Gastrocnemius medialis (tissue), 4 donors: Measurements from ENCODE around the gene CDK3. TPM values are rescaled to one million over a fixed set of nuclear protein-coding genes. Genes with fewer than 3 reads are reported as not detected.
A peak's percentile ranks its signal among the peaks of the same experiment; 100 is the strongest.

Experiments used
- ATAC-seq, 2 donors: fragments of 150-250 bp; one replicate each; pipeline ENCODE4 v1.9.1; 2016
- DNase-seq, 2 donors: peaks; one replicate each; pipeline ENCODE4 v3.0.0-alpha.2; 2019
- H3K27ac ChIP-seq, 4 donors: fragments of 200-600 bp; sonication (generic); 1 replicate in 1 of 4; 2 replicates in 3 of 4; pipeline ENCODE4 v1.5.1; 2016 to 2018; ENCODE audit warnings: mild to moderate bottlenecking in 2 of 4, moderate library complexity in 1 of 4
- H3K27me3 ChIP-seq, 3 donors: fragments of 200-600 bp; sonication (generic) in 2 of 3; 1 replicate in 1 of 3; 2 replicates in 2 of 3; pipeline versions ENCODE4 v1.5.1 to v1.6.0; 2016 to 2019; ENCODE audit warnings: mild to moderate bottlenecking in 1 of 3, moderate library complexity in 1 of 3
- H3K36me3 ChIP-seq, 2 donors: fragments of 200-600 bp; sonication (generic) in 1 of 2; one replicate each; pipeline ENCODE4 v1.5.1; 2017 to 2018
- H3K4me1 ChIP-seq, 2 donors: fragments of 200-600 bp; sonication (generic) in 1 of 2; one replicate each; pipeline ENCODE4 v1.5.1; 2016 to 2017; ENCODE audit warnings: mild to moderate bottlenecking in 2 of 2
- H3K4me3 ChIP-seq, 4 donors: fragments of 200-600 bp; sonication (generic) in 3 of 4; 1 replicate in 1 of 4; 2 replicates in 3 of 4; pipeline ENCODE4 v1.5.1; 2016 to 2019; ENCODE audit warnings: mild to moderate bottlenecking in 2 of 4
- H3K9me3 ChIP-seq, 3 donors: fragments of 200-600 bp; sonication (generic) in 2 of 3; 1 replicate in 1 of 3; 2 replicates in 2 of 3; pipeline ENCODE4 v1.5.1; 2016 to 2019
- POLR2A ChIP-seq, 2 donors: fragments of 450-650 bp; IDR thresholded peaks; one replicate each; pipeline ENCODE4 v1.6.1; 2017; ENCODE audit warnings: antibody characterized with exemption in 2 of 2, mild to moderate bottlenecking in 2 of 2, moderate library complexity in 2 of 2
- in situ Hi-C, 4 donors: fragments of 200-750 bp; cut with MboI; loops; one replicate each; pipeline versions ENCODE4 v1.15.0 to v1.8.0; 2017; ENCODE audit warnings: low sequenced_read_pairs in 4 of 4
- intact Hi-C: fragments of 100-400 bp; cut with DNase I; formaldehyde crosslinking; loops from one replicate; pipeline ENCODE4 v1.15.1; 2023; ENCODE audit warnings: low total_unique reads
- total RNA-seq, 4 donors: library from RNA; depleted of rRNA; stranded (reverse); fragments of >200 nt; gene quantifications; one replicate each; pipeline versions ENCODE4 v1.1.0 to v1.2.3, GENCODE V29; 2016
- TF ChIP-seq, protein P1 (sequence below), 5 experiments: fragments of 450-650 bp in 3 of 5; fragments of 200-600 bp in 2 of 5; sonication (generic) in 2 of 5; IDR thresholded peaks in 4 of 5; conservative IDR thresholded peaks in 1 of 5; 1 replicate in 4 of 5; 2 replicates in 1 of 5; pipeline ENCODE4 v1.5.1; 2016 to 2019; ENCODE audit warnings: antibody characterized with exemption in 5 of 5, mild to moderate bottlenecking in 3 of 5, moderate library complexity in 3 of 5

CDK3 gene
- total RNA-seq, 4 donors from 2014 or later, result 0.33 to 1.8 (median 1.1) TPM

DNA sequence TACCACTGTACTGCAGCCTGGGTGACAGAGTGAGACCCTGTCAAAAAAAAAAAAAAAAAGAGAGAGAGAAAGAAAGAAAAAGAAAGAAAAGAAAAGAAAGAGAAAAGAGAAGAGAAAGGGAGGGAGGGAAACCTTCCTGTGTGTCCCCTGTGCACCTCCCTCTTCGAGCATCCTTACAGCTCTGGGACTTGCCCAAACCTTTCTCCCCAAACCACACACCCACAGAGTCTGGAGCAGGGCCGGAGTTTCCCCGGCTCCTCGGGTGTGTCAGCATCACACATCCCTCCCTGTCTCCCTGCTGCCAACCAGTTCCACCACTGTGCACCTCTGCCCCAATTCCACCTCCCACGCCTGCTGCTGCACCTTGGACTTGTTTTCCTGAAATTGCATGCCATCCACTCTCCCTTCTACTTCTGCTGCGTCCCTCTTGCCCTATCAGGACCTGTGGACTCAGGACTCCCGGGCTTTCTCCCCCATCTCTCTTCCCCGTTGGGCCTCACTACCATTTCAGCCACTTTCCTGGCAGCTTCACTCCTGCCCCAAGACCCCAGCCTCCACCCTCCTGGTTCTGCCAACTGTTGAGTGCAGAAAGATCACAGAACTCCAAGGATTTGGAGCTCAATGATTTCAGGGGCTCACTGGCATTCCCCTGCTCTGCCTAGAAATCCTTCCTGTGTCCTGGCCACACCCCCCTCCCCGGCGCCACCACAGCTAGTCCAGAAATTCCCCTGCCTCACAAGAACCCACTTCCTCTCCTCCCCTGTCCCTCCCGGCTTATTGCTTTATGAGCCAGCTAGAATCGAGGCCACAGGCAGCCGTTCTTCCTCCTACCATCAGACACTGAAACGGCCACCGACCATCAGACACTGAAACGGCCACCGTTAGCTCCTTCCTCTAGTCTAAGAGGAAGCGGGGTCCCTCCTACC lies 3.7 kb upstream of the CDK3 start:
- H3K36me3 ChIP-seq, result peaks cover 0 to 7% of the 10 kb centered on the region in 2 donors
- TF ChIP-seq, protein P1, sequence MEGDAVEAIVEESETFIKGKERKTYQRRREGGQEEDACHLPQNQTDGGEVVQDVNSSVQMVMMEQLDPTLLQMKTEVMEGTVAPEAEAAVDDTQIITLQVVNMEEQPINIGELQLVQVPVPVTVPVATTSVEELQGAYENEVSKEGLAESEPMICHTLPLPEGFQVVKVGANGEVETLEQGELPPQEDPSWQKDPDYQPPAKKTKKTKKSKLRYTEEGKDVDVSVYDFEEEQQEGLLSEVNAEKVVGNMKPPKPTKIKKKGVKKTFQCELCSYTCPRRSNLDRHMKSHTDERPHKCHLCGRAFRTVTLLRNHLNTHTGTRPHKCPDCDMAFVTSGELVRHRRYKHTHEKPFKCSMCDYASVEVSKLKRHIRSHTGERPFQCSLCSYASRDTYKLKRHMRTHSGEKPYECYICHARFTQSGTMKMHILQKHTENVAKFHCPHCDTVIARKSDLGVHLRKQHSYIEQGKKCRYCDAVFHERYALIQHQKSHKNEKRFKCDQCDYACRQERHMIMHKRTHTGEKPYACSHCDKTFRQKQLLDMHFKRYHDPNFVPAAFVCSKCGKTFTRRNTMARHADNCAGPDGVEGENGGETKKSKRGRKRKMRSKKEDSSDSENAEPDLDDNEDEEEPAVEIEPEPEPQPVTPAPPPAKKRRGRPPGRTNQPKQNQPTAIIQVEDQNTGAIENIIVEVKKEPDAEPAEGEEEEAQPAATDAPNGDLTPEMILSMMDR (IDR thresholded peaks at IDR 0.05 in 4 of 5, conservative IDR thresholded peaks at IDR 0.05 in 1 of 5), result no peak
- TF ChIP-seq POLR2A (IDR thresholded peaks at IDR 0.05), result no peak
- no peak overlapping the region for H3K27ac ChIP-seq
- intact Hi-C loops (no loop called here), in situ Hi-C loops (no loop called here)
- no peak overlapping the region for H3K4me3 ChIP-seq
- no peaks in the 10 kb centered on the region for H3K9me3 ChIP-seq
- no peaks in the 10 kb centered on the region for H3K27me3 ChIP-seq
- no peaks in the 10 kb centered on the region for H3K4me1 ChIP-seq
- no peak for ATAC-seq
- DNase-seq, result no peak

DNA sequence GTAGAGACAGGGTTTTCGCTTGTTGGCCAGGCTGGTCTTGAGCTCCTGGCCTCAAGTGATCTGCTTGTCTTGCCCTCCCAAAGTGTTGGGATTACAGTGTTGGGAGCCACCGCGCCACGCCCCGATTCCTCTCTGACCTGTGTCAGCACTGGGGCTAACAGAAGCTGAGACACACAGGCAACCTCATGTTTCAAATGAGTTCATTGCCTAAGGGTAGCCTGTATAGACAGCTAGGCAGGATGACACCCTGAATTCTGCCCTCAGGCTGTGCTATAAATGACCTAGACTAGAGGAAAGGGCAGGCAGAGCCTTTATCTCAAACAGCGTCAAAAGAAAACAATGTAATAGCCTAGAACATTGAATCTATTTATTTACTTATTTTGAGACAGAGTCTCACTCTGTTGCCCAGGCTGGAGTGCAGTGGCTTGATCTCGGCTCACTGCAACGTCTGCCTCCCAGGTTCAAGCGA lies 2.3 kb upstream of the CDK3 start:
- Histone ChIP-seq H3K4me3 (no peak overlapping the region), H3K27ac (no peak overlapping the region), H3K27me3 (no peaks in the 10 kb centered on the region), H3K9me3 (no peaks in the 10 kb centered on the region), H3K4me1 (peaks cover 4 to 6% of the 10 kb centered on the region in 2 donors), H3K36me3 (peaks cover 0 to 5% of the 10 kb centered on the region in 2 donors)
- intact Hi-C loops, result no loop called here
- no peak for TF ChIP-seq POLR2A (IDR thresholded peaks at IDR 0.05)
- TF ChIP-seq, protein P1 (IDR thresholded peaks at IDR 0.05 in 4 of 5, conservative IDR thresholded peaks at IDR 0.05 in 1 of 5), result no peak
- in situ Hi-C loops, result no loop called here
- DNase-seq, result no peak
- ATAC-seq, result no peak

DNA sequence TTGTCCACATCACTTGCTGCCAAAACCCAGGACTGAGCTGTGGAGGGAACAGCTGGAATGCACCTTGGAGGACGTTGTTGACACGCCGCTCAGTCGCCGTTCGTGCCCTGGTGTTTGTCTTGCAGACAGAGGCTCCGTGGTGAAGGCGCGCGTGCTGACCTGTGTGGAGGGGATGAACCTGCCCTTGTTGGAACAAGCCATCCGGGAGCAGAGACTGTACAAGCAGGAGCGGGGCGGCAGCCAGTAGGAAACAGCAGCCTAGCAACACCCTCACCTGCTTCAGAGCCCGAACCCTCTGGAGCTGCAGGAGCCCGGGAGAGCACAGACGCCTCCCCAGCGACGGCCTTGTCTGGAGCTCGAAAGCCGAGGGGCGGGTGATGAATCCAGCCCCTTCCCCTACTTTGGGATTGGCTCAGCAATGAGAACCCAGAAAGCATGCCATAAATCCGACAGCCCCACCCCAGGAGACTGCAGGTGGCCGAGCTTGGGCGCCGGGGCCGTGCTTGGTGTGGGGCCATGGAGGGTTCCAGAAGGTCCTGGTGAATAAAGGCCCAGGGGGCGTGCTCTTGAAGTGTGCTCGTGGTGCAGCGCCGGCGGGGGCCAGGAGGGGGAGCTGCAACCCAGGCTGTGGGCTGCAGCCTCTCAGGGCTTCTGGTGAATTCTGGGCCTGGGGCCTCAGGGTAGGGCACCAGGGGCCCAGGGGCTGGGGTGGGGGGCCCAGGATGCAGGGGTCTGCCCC lies 470 bp upstream of the CDK3 start:
- H3K4me3 ChIP-seq, result no peak overlapping the region

DNA sequence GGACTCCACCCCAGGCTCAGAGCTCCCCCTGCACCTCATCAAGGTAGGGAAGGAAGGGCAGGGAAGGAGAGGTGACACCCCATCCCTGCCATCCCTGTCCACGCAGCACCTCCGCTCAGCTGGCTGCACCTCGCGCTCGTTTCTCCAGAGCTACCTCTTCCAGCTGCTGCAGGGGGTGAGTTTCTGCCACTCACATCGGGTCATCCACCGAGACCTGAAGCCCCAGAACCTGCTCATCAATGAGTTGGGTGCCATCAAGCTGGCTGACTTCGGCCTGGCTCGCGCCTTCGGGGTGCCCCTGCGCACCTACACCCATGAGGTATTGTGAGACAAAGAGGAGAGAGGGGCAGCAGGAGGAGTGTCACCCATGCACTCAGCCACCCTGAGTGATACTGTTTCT lies 1.4 kb downstream of the CDK3 start:
- Histone ChIP-seq H3K4me1 (peaks cover 13 to 16% of the 10 kb centered on the region in 2 donors), H3K27ac (no peak overlapping the region), H3K36me3 (no peaks in the 10 kb centered on the region), H3K27me3 (no peaks in the 10 kb centered on the region), H3K4me3 (no peak overlapping the region), H3K9me3 (no peaks in the 10 kb centered on the region)
- no peak for ATAC-seq
- in situ Hi-C loops (no loop called here), intact Hi-C loops (no loop called here)
- no peak for TF ChIP-seq POLR2A (IDR thresholded peaks at IDR 0.05)
- TF ChIP-seq, protein P1 (IDR thresholded peaks at IDR 0.05 in 4 of 5, conservative IDR thresholded peaks at IDR 0.05 in 1 of 5), result no peak
- DNase-seq, result no peak

More for the DNA sequence above, 470 bp upstream of the CDK3 start:
- TF ChIP-seq, protein P1 (IDR thresholded peaks at IDR 0.05 in 4 of 5, conservative IDR thresholded peaks at IDR 0.05 in 1 of 5), result peak in 3 of 5 experiments; percentile 31 to 51 (median 46)
- no peak for TF ChIP-seq POLR2A (IDR thresholded peaks at IDR 0.05)
- no peaks in the 10 kb centered on the region for H3K9me3 ChIP-seq
- H3K27ac ChIP-seq, result no peak overlapping the region
- H3K27me3 ChIP-seq, result no peaks in the 10 kb centered on the region
- intact Hi-C loops (no loop called here), in situ Hi-C loops (no loop called here)
- no peaks in the 10 kb centered on the region for H3K36me3 ChIP-seq
- H3K4me1 ChIP-seq, result peaks cover 9 to 13% of the 10 kb centered on the region in 2 donors
- DNase-seq (no peak), ATAC-seq (no peak)
